Kidney (tissue), 14 donors: ENCODE measurements around the gene YIPF4. TPM values are rescaled to one million over a fixed set of nuclear protein-coding genes. Genes with fewer than 3 reads are reported as not detected.

Source experiments
- DNase-seq, 5 donors: peaks; one replicate each; pipeline ENCODE4 v3.0.0-alpha.2; 2013 to 2020
- FAIRE-seq: peaks from 2 replicates; lab custom pipeline; 2012; peaks lifted over from hg19 to GRCh38; lab: Jason Lieb, UNC
- H3K27ac ChIP-seq, 2 donors: one replicate each; pipeline ENCODE4 v1.7.0; 2013; ENCODE audit warnings: low read depth in 2 of 2, low read length in 2 of 2, inconsistent platforms in 1 of 2
- H3K27me3 ChIP-seq: one replicate; pipeline ENCODE4 v1.7.1; 2013; ENCODE audit warnings: low read length, inconsistent platforms; ENCODE audit not compliant: control insufficient read depth, insufficient read depth
- H3K36me3 ChIP-seq, 3 donors: one replicate each; pipeline versions ENCODE4 v1.7.0 to v1.7.1; 2013; ENCODE audit warnings: low read length in 3 of 3, control low read depth in 1 of 3, inconsistent platforms in 1 of 3; ENCODE audit not compliant: insufficient read depth in 3 of 3, control insufficient read depth in 2 of 3
- H3K4me1 ChIP-seq, 3 donors: one replicate each; pipeline versions ENCODE4 v1.7.0 to v1.7.1; 2013; ENCODE audit warnings: low read length in 3 of 3, inconsistent platforms in 1 of 3, low read depth in 1 of 3; ENCODE audit not compliant: control insufficient read depth in 2 of 3, insufficient read depth in 2 of 3
- H3K4me3 ChIP-seq, 3 donors: one replicate each; pipeline versions ENCODE4 v1.7.0 to v1.8.1; 2013; ENCODE audit warnings: low read length in 3 of 3, control low read depth in 1 of 3, inconsistent platforms in 1 of 3
- H3K9ac ChIP-seq, 3 donors: one replicate each; pipeline versions ENCODE4 v1.7.0 to v1.7.1; 2013; ENCODE audit warnings: low read length in 3 of 3, control low read depth in 1 of 3, inconsistent platforms in 1 of 3
- H3K9me3 ChIP-seq, 3 donors: one replicate each; pipeline versions ENCODE4 v1.7.0 to v1.7.1; 2013; ENCODE audit warnings: low read length in 3 of 3, control low read depth in 1 of 3, inconsistent platforms in 1 of 3; ENCODE audit not compliant: control insufficient read depth in 2 of 3, insufficient read depth in 1 of 3
- CTCF ChIP-seq: IDR thresholded peaks from 3 replicates; pipeline ENCODE4 v1.5.1; 2012; ENCODE audit warnings: mild to moderate bottlenecking, moderate library complexity, borderline replicate concordance; ENCODE audit not compliant: insufficient read depth; ENCODE audit errors: extremely low read depth
- intact Hi-C: fragments of 100-400 bp; cut with DNase I; formaldehyde crosslinking; loops from one replicate; pipeline ENCODE4 v1.11.1; 2022
- polyA plus RNA-seq: library from polyadenylated mRNA; stranded (reverse); fragments of 350-450 nt; fragmentation: Illumina TruSeq; extraction: RNeasy Lipid Tissue Mini Kit (QIAGEN cat#74804); gene quantifications from one replicate; pipeline ENCODE4 v1.2.3, GENCODE V29; 2014; ENCODE audit warnings: low read depth, low replicate concordance; ENCODE audit not compliant: insufficient read depth
- total RNA-seq: library from RNA; stranded (reverse); fragmentation: NEBNext Ultra II Directional; extraction: Animal tissue kit (Norgen Biotek cat#: 25700); gene quantifications from one replicate; pipeline ENCODE4 v1.2.1, GENCODE V29; 2021
- donor health status: control.
- donor health status: control.
- donor health status: control.
- donor health status: control.
- donor health status: control.
- donor health status: DM: yes; HTN: yes; CAD: no.
- donor health status: Normal renal cell carcinoma (clear cell type).

Gene YIPF4
- total and polyA plus RNA-seq, 2 donors from 2014 or later: 29.4 to 48.6 TPM

- TF ChIP-seq CTCF: no peak
- intact Hi-C loops: no loop called here
- Histone ChIP-seq H3K9me3 (no peaks in the 10 kb centered on the region), H3K9ac (no peak overlapping the region), H3K27me3 (no peaks in the 10 kb centered on the region), H3K27ac (no peak overlapping the region), H3K4me3 (no peak overlapping the region), H3K36me3 (no peaks in the 10 kb centered on the region), H3K4me1 (no peaks in the 10 kb centered on the region)
- FAIRE-seq (no peak), DNase-seq (no peak)
Observed at GRCh38 chr2:32231959-32232358, 45.7 kb upstream of the YIPF4 start.

- no peak overlapping the region for H3K9ac ChIP-seq
- no peak overlapping the region for H3K4me3 ChIP-seq
- peak in 4 of 5 donors; percentile 18 to 35 (median 28) for DNase-seq
- FAIRE-seq: no peak
- no peaks in the 10 kb centered on the region for H3K36me3 ChIP-seq
- no peaks in the 10 kb centered on the region for H3K27me3 ChIP-seq
- no peak overlapping the region for H3K27ac ChIP-seq
- intact Hi-C loops: no loop called here
- no peaks in the 10 kb centered on the region for H3K4me1 ChIP-seq
- TF ChIP-seq CTCF: no peak
- no peaks in the 10 kb centered on the region for H3K9me3 ChIP-seq
Observed at GRCh38 chr2:32235315-32235714, 42.4 kb upstream of the YIPF4 start.

GRCh38 chr2:32237488-32237887 is 40.2 kb upstream of the YIPF4 start:
- no peaks in the 10 kb centered on the region for H3K27me3 ChIP-seq
- H3K27ac ChIP-seq: no peak overlapping the region
- no peaks in the 10 kb centered on the region for H3K36me3 ChIP-seq
- no peaks in the 10 kb centered on the region for H3K9me3 ChIP-seq
- FAIRE-seq: no peak
- no peak overlapping the region for H3K4me3 ChIP-seq
- TF ChIP-seq CTCF: no peak
- DNase-seq: no peak
- intact Hi-C loops: no loop called here
- no peak overlapping the region for H3K9ac ChIP-seq
- no peaks in the 10 kb centered on the region for H3K4me1 ChIP-seq

- intact Hi-C loops: no loop called here
- TF ChIP-seq CTCF: no peak
- no peaks in the 10 kb centered on the region for H3K4me1 ChIP-seq
- no peak for FAIRE-seq
- peak in 2 of 5 donors; percentile 9 to 28 for DNase-seq
- no peaks in the 10 kb centered on the region for H3K9me3 ChIP-seq
- no peaks in the 10 kb centered on the region for H3K27me3 ChIP-seq
- no peak overlapping the region for H3K9ac ChIP-seq
- no peak overlapping the region for H3K27ac ChIP-seq
- H3K36me3 ChIP-seq: no peaks in the 10 kb centered on the region
- no peak overlapping the region for H3K4me3 ChIP-seq
Observed at GRCh38 chr2:32237996-32238395, 39.7 kb upstream of the YIPF4 start.
